SK-N-SH (cell line): Measurements from ENCODE around the gene EEF1AKMT3.

Experiments
- CHD2 ChIP-seq: fragments of 150-350 bp; IDR thresholded peaks from 2 replicates; pipeline ENCODE4 v1.6.1; 2018; ENCODE audit warnings: low read length; ENCODE audit not compliant: partially characterized antibody
- EZH2phosphoT487 ChIP-seq: fragments of 200-600 bp; sonication (generic); IDR thresholded peaks from 2 replicates; pipeline ENCODE4 v1.6.1; 2017; ENCODE audit warnings: low read depth, mixed run types, mild to moderate bottlenecking, antibody characterized with exemption, moderate library complexity, borderline replicate concordance
- JUND ChIP-seq: IDR thresholded peaks from 2 replicates; pipeline ENCODE4 v1.4.0; 2012
- MXI1 ChIP-seq: IDR thresholded peaks from 2 replicates; pipeline ENCODE4 v1.6.1; 2012; ENCODE audit warnings: mild to moderate bottlenecking, low read depth, low read length, improper control_type of control experiment
- RAD21 ChIP-seq: IDR thresholded peaks from 2 replicates; pipeline ENCODE4 v1.6.1; 2012; ENCODE audit warnings: mild to moderate bottlenecking, low read length
- TF ChIP-seq, protein P1 (sequence below): fragments of 200-600 bp; sonication (generic); IDR thresholded peaks from 2 replicates; pipeline ENCODE4 v1.6.1; 2017; ENCODE audit warnings: antibody characterized with exemption, mild to moderate bottlenecking, moderate library complexity

DNA sequence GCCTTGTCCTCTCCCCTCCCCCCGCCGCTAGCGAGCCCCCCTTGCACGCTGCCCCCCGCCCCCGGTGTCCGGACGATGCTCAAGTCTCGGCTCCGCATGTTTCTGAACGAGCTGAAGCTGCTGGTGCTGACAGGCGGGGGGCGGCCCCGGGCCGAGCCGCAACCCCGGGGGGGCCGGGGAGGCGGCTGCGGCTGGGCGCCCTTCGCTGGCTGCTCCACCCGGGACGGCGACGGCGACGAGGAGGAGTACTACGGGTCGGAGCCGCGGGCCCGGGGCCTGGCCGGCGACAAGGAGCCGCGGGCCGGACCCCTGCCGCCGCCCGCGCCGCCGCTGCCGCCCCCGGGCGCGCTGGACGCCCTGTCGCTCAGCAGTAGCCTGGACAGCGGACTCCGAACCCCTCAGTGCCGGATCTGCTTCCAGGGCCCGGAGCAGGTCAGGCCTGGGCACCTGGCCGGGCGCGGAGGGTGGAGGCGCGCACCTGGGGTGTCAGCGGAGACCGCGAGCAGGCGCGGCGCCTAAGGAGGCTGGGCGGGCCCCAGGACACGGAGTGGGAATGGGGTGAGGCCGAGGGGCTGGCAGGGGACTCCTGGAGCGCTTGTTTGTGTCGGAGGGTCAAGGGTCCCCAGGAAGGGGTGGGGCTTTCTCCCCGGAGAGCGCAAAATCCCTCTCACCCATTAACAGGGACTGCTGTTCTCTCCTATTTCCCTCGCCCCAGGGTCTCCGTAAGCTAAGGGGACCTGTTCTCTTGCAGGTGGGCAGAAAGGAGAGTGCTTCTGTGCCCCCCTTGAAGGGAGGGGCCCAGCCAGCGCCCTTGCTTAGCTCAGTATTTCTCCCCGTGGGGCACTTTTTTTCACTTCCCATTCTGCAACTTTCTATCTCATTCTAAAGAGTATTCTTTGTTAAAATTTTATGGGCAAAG, 16.7 kb upstream of the EEF1AKMT3 start:
- TF ChIP-seq, protein P1, sequence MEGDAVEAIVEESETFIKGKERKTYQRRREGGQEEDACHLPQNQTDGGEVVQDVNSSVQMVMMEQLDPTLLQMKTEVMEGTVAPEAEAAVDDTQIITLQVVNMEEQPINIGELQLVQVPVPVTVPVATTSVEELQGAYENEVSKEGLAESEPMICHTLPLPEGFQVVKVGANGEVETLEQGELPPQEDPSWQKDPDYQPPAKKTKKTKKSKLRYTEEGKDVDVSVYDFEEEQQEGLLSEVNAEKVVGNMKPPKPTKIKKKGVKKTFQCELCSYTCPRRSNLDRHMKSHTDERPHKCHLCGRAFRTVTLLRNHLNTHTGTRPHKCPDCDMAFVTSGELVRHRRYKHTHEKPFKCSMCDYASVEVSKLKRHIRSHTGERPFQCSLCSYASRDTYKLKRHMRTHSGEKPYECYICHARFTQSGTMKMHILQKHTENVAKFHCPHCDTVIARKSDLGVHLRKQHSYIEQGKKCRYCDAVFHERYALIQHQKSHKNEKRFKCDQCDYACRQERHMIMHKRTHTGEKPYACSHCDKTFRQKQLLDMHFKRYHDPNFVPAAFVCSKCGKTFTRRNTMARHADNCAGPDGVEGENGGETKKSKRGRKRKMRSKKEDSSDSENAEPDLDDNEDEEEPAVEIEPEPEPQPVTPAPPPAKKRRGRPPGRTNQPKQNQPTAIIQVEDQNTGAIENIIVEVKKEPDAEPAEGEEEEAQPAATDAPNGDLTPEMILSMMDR = no peak
- TF ChIP-seq JUND = no peak
- no peak for TF ChIP-seq MXI1
- no peak for TF ChIP-seq CHD2
- TF ChIP-seq RAD21 = no peak
- TF ChIP-seq EZH2phosphoT487 = no peak
